Limb (tissue), 2 donors: ENCODE measurements around the gene GCNT1.
"Not testable (repeated sequence)": the region's sequence is repeated elsewhere in the genome, so short reads cannot be mapped to it uniquely, and the experiment has no call there.

Experiments used
- DNase-seq, 2 donors: peaks; one replicate each; pipeline ENCODE4 v3.0.0-alpha.2; 2016; ENCODE audit errors: extremely low spot score in 2 of 2

The GCNT1 gene

DNA sequence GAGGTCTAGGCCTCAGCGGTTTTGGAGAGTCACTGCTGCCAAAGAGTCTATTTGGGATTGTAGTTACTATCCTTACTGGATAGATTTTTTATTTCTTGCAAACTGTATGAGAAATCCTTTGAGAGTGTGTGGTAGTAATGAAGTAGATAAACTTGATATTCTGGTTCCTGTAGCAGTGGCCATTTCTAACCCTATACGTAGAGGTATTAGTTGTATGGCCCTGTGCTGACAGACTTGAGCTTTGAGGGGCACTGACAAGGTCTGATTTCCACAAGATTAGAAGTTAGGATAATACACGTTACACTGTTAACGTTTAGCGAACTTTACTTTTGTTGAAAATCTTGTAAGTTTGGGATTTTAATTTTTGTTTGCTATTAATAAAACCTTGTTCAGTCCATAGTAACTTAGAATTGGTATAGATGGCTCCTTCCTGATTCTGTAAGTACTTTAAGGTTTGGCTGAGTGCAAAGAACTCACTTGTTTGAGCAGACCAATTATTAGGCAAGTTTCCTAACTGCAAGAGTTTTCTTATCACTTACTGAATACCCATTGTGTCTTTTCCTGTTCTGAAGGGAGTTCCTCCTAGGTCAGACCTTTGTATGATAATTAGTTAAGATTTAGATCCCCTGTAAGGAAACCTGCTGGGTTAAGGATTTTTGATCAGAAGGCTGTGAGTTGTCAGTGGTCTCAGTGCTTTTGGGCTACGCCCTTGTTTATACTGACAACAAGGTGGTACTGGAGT, 31.4 kb downstream of the GCNT1 start:
- no peak for DNase-seq

DNA sequence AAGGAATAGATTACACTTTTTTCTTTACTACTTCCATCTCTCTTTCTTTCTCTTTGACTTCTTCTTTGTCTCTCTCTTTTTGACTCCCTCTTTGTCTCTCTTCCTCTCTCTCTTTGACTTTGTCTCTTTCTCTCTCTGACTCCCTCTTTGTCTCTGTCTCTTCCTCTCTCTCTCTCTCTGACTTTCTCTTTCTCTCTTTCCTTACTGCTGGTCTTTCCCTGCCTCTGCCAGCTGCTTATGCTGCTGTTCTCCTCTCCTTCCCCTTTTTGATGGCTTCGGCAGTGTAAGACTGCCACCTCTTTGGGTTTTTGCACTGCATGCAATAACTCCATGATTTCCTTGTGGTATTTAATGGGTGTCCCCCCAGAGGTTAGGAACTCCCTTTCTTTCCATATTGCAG, 32.1 kb downstream of the GCNT1 start:
- not testable (repeated sequence) for DNase-seq

DNA sequence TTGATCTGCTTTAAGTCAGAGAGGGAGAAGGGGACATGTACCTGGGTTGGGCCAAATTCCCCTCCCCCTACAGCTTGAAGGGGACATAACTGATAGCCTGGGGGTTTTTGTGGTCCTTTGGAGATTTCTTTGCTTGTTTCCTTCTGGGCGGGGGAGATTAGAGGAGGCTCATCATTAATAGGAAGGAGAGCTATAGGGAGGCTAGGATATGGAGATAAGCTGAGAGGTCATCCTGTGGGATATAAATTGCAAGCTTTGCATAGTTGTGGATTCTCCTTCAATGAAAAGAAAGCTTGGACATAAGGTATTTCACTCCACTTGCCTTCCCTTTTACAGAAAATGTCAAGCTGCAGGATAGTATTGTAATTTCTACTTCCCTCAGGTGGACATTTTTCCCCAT, 34.5 kb downstream of the GCNT1 start:
- not testable (repeated sequence) for DNase-seq

DNA sequence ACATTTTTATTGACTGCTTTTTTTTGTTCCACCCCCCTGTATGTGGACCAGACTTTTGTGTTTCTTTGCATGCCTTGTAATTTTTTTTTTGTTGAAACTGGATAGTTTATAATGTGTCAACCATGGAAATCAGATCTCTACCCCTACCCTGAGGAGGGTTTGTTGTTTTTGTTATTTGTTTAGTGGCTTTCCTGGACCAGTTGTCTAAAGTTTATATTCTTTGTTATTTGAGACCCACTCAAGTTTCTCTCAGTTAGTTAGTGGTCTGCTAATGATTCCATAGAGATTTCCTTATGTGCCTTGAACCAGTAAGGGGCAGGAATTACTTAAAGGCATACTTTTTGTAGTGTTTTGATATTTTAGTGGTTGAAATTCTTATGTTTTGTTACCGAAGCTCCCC, 41.1 kb downstream of the GCNT1 start:
- DNase-seq, result no peak

DNA sequence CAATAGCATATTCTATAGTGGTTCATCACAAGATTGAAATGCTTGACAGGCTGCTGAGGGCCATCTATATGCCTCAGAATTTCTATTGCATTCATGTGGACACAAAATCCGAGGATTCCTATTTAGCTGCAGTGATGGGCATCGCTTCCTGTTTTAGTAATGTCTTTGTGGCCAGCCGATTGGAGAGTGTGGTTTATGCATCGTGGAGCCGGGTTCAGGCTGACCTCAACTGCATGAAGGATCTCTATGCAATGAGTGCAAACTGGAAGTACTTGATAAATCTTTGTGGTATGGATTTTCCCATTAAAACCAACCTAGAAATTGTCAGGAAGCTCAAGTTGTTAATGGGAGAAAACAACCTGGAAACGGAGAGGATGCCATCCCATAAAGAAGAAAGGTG, 43.8 kb downstream of the GCNT1 start:
- DNase-seq, result no peak

DNA sequence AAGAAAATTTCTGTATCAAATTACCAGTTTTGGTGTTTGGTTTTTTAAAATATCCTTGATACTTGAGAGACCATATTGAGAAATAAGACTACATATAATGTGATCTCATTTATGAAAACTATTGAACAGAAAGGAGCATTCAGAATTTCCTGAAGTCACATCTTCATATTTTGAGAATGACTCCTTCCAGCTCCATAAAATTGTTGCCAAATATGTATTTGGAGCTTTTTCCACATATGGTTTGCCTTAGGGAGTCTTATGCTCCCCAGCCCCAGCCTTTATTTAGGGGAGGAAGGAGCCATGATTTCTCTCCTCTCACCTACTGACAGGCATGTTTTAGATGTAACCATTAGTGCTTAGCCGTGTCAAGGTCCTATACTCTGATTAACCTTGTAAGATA, 51.1 kb downstream of the GCNT1 start:
- no peak for DNase-seq

DNA sequence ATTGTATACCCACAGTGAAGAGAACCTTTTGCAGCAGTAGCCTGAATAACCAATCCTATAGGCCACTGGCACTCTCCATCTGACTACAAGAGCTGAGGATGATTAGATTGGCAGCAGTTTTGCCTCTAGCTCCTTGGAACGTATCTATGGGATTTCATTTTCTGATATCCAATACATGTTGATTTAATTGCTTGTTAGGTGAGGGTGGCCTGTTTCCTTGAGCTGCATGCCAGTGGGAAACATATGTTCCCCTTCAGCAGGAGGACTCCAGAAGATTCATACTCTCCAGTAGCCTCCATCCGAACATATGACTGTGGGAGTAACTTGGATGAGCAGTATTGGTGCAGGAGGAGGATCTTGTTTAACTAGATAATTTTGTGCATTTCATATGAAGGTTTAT, 51.5 kb downstream of the GCNT1 start:
- DNase-seq, result no peak

DNA sequence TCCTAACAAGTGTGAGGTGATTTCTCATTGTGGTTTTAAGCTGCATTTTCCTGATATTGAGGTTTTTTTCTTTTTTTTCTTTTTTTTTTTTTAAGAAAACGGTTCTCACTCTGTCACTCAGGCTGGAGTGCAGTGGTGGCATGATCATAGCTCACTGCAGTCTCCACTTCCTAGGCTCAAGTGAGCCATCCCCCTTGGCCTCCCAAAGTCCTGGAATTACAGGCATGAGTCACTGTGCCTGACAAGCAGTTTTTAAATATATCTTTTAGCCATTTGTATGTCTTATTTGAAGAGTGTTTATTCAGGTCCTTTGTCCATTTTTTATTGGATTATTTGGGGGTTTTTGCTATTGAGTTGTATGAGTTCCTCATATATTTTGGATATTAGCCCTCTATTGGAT, 53.8 kb downstream of the GCNT1 start:
- DNase-seq, result no peak

DNA sequence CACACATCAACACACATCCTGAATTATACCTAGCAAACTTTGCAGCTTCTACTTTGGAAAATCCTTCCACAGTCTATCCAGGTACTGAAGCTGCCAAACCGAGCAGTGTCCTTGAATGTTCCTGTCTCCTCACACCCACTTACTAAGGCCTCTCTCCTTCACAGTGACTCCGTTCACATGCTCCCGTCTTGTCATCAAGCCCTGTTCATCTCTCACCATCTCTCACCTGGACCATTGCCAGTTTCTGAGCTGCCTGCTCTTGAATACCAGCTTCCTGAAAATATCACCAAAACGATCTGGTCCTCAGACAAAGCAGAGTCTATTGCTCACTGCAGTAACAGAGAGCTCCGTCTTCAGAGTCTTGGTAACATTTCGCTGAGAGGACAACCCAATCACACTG, 57.4 kb downstream of the GCNT1 start:
- DNase-seq, result no peak

DNA sequence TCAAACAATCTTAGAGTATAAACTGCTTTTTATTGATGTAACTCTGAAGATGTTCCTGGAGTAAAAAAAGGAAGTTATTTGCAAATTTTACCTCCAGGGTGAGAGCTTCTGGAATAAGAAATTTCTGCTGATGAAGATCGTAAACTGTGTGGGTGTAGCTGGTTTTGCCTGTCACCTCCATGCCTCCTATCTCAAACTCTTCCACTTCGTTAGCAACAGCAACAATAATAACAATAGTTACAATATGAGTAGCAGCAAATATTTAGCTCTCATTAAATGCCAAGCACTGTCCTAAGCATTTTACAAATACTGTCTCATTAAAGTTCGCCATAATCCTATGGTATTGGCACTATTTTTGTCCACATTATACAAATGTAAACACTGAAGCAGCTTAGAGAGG, 57.9 kb downstream of the GCNT1 start:
- no peak for DNase-seq

DNA sequence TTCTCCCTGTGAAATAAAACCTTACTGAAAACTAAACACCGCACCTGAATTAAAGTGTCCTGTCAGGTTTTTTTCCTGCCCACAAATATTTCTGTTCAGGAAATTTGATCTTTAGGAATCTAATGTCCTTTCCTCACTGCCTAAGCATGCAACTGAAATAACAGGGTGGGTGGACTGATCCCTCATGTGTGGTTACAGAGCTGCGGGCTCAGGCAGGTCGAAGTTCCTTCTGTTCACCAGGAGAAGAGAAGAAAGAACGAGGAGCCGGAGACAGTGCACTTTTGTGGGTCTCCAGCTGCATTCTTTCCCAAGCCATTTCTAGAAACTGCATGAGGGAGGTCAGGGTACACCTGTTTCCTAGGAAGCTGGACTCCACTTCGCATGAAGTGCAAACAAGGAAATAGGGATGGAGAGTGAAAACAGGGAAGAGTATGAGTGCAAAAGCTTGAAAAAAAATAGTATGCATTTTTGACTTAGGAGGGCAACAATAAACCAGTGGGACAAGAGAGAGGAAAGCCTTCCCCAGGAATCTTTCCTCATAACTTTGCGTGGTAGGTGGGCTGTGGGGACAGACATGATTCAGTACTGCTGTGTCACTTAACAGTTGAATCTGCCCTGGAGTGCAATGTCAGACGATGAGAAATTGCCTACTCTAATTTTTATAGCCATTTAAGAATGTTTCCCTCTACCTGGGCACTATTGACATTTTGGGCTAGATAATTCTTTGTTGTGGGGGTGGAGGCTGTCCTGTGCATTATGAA, 60.3 kb downstream of the GCNT1 start:
- no peak for DNase-seq

DNA sequence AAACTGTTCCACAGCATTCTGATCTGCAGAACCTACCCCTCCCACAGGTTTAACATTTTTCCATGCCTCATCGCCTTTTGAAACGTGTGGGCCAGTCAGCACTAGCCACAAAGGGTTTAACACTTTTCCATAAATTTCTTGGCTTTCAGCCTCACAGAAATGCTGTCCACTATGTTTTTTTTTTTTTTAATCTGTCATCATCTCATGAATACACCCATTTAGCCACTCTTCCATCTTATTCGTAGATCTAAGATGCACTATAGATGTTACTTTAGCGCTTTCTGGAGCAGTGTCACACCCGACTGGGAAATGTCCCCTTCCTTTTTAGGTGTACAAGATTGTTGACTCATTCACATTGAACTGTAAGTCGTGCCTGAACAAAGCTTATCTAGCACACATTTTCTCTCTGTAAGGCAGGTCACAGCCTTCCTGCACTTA, 62.3 kb downstream of the GCNT1 start:
- no peak for DNase-seq

DNA sequence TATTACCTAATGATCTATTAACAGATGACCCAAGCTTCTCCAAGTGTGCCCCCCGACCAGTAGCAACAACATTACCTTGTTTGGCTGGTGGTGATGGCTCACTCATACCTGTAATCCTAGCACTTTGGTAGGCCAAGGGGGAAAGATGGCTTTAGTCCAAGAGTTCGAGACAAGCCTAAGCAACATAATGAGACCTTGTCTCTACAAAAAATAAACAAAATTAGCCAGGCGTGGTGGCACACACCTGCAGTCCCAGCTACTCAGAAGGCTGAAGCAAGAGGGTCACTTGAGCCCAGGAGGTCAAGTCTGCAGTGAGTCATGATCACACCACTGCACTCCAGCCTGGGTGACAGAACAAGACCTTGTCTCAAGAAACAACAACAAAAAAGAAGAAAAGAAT, 62.9 kb downstream of the GCNT1 start:
- no peak for DNase-seq

DNA sequence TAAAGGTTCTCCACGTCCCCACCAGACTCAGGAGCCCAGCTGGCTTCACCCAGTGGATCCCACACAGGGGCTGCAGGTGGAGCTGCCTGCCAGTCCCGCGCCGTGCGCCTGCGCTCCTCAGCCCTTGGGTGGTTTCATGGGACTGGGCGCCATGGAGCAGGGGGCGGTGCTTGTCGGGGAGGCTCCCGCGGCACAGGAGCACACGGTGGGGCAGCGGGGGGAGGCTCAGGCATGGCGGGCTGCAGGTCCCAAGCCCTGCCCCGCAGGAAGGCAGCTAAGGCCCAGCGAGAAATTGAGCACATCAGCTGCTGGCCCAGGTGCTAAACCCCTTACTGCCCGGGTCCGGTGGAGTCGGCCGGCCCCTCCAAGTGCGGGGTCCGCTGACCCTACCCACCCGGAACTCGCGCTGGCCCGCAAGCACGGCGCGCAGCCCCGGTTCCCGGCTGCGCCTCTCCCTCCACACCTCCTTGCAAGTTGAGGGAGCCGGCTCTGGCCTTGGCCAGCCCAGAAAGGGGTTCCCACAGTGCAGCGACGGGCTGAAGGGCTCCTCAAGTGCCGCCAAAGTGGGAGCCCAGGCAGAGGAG, 64.7 kb downstream of the GCNT1 start:
- DNase-seq, result not testable (repeated sequence)

DNA sequence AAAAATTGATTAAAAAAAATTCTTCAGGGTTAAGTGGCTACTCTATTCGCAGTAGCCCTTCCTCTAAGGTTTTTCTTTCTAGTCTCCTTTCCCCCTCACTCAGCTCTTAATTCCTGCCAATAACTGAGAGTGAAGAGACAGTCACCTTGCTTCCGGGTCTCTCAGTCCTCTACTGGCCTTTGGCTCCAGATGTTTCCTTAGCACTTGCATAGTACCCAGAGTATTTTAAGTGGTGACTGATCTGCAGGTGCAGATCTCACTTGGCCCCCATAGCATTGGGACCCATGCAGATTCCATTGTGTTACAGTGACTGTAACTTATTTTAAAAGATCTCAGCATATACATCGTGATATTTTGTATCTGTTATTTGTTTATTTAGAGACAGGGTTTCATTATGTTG, 66.2 kb downstream of the GCNT1 start:
- DNase-seq, result no peak

DNA sequence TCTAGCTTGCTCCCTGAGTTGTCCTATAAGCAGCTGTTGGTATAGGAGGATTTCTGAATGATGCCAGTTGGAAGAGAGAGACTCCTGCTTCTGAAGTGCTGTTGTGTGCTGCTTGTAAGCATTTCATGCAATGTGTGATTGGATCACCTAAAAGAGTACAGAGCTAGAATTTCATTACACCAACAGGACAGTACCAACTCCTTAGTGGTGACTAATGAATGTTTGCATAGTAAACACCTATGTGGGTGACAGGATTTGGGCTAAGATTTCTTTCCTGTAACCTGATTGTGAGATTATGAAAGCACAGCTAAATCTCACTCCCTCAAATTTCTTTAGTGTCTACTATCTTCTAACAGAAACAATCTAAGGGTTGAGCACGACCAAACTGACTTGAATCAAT, 67.0 kb downstream of the GCNT1 start:
- DNase-seq, result no peak

DNA sequence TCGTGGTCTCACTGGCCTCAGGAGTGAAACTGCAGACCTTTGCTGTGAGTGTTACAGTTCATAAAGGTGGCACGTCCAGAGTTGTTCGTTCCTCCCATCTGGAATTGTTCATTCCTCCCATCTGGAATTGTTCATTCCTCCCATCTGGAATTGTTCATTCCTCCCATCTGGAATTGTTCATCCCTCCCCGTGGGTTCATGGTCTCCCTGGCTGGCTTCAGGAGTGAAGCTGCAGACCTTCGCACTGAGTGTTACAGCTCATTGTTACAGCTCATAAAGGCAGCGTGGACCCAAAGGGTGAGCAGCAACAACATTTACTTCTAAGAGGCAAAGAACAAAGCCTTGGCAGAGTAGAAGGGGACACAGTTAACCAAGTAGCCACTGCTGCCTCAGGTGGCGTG, 69.1 kb downstream of the GCNT1 start:
- DNase-seq, result no peak

DNA sequence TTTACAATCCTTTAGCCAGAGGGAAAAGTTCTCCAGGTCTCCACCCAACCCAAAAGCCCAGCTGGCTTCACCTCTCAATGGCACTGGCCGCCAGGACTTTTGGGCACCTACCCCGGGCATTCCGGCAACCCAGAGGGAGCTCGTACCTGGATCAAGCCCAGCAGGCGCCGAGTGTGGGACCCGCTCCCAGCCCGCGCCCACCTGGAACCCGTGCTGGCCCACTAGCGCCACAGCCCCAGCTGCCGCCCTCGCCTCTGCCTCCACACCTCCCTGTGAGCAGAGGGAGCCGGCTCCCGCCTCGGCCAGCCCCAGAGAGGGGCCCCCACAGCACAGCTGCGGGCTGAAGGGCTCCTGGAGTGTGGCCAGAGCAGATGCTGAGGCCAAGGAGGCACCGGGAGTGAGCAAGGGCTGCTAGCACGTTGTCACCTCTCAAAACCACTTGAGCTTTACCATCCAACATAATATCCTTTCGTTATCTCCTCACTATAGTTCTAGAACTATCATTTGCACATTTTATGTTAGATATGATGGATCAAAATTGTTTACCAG, 69.7 kb downstream of the GCNT1 start:
- DNase-seq, result no peak

DNA sequence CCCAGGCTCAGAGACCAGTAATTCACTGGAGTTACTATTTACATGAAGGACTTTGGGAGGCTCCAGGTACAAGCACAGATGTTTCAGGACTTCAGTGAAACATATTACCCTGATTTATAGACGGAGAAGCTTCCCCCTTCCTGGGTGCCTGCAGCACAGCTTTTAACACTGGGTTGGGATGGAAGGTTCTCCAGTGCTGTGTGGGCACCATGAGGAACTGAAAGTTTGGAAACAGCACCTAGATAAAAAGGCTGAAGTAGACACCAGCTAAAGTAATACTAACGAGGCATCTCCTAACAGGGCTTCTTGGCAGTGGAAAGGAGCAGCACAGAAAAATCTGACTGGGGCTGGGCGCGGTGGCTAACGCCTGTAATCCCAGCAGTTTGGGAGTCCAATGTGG, 70.7 kb downstream of the GCNT1 start:
- no peak for DNase-seq

DNA sequence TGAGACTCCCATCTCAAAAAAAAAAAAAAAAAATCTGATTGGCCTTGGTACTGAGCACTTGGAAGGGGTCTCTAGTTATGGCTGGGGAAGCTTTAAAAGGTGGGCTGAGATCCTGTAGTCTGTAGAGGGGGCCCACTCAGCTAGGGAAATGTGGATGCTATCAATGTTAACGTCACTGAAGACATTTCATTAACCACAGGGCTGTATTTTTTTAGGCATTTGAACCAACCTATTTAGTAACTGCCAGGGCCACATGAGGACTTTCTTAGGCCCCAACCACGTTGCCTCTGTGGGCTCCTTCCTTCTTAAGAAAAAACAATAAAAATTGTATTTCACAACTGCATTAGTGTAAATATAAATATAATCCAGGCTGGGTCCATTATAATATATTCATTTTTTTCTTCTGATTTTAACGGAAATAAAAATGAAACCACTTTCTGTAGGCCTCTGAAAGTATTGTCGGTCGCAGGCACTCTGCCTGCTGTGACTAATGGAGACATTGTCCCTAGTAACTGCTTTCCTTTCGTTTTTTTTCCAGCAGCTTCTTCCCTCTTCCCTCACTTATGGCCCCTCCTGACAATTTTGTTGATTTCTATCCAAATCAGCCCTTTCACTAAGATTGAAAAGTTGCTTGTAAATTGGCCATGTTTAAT, 71.6 kb downstream of the GCNT1 start:
- DNase-seq, result no peak

DNA sequence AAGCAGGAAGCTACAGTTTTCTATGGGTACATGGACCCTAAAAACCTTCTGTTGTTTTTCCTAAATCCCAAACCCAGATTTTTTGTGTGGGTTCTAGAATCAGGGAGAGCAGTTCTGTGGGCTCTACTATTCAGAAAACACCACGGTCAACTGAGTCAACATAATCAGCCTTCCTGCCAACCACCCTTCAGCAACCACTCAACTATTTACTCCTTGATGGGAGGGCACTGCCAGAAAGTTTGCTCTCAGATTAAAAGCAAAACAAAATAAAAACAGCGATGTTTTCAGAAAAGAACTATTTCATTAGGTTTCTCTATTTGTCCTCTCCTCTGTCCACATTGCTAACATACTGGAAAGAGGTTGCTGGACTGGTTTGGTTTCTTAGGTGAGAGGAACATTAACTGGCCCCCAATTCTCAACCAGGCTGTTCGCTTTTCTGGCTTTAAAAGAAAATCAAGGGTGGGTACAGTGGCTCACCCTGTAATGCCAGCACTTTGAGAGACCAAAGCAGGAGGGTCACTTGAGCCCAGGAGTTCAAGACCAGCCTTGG, 72.3 kb downstream of the GCNT1 start:
- no peak for DNase-seq

DNA sequence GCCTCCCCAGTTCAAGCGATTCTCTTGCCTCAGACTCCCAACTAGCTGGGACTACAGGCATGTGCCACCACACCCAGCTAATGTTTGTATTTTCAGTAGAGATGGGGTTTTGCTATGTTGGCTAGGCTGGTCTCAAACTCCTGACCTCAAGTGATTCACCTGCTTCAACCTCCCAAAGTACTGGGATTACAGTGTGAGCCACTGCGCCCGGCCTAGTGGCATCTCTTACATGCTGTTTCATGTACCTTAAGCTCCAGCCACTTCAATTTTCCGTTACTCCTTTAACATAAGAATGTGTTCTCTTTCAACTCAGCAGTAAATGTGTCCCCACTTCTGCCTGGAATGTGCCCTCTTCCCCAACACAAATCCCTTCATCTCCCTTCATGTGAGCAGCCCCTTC, 73.9 kb downstream of the GCNT1 start:
- DNase-seq, result not testable (repeated sequence)
